GM06990 (cell line): Measurements from ENCODE around the gene CYP2W1.

Experiments used
- DNase-seq: peaks from one replicate; pipeline ENCODE4 v3.0.0-alpha.2; 2011; ENCODE audit not compliant: insufficient read length; ENCODE audit errors: extremely low read depth
- H3K27me3 ChIP-seq: replicated peaks from 2 replicates; pipeline ENCODE4 v1.6.0; 2011; ENCODE audit warnings: low read length; ENCODE audit not compliant: control insufficient read depth, insufficient read depth
- H3K36me3 ChIP-seq: 2 replicates; pipeline ENCODE4 v1.5.1; 2011; ENCODE audit warnings: low read length; ENCODE audit not compliant: control insufficient read depth, insufficient read depth
- H3K4me3 ChIP-seq: replicated peaks from 2 replicates; pipeline ENCODE4 v1.5.1; 2011; ENCODE audit warnings: low read depth, mild to moderate bottlenecking, control low read depth, low read length
- CTCF ChIP-seq: IDR thresholded peaks from 2 replicates; pipeline ENCODE4 v1.5.1; 2011; ENCODE audit warnings: low read length, control low read depth, mild to moderate bottlenecking, inconsistent platforms; ENCODE audit not compliant: insufficient read depth, poor library complexity, severe bottlenecking

CYP2W1 gene

GRCh38 chr7:985127-985416 is 2.1 kb downstream of the CYP2W1 start:
- Histone ChIP-seq H3K36me3 (no peaks in the 10 kb centered on the region), H3K27me3 (no peaks in the 10 kb centered on the region; the same call in 1 of the 2 replicates), H3K4me3 (no peak overlapping the region)
- DNase-seq: no peak
- TF ChIP-seq CTCF: no peak

DNA sequence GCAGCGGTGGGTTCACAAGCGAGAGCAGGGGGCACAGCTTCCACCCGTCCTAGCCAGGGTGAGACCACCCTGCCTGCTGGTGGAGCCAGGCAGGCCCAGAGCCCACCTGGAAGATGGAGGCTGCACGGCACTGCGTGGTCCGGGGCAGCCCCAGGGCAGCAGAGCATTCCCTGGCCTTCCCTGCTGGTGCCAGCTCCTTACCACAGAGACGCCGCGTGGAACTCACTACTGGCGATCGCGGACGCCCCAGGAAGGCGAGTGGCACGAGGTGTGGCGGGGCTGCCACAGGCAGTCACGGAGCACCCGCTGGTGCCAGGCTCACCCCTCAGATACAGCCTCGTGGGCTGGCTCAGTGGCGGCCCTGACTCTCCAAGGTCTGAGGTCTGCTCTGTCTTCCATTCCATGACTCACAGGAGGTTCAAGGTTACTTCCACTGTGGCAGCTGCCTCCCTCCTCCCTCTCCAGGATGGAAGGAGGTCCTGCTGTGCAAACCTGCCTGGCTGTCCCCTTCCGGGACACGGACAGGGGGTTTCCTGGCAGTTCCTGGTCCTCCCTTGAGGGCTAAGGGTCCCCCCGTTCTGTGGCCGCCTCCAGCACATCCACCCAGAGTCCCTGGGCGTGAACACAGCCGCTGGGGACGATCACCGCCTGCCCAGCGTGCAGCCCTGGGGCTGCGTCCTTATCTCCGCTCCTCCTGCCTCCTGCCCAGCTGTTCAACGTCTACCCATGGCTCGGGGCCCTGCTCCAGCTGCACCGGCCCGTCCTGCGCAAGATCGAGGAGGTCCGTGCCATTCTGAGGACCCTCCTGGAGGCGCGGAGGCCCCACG is 3.1 kb downstream of the CYP2W1 start:
- no peak for TF ChIP-seq CTCF
- H3K4me3 ChIP-seq: no peak overlapping the region
- no peaks in the 10 kb centered on the region; the same call in 1 of the 2 replicates for H3K27me3 ChIP-seq
- no peak for DNase-seq
- no peaks in the 10 kb centered on the region for H3K36me3 ChIP-seq

GRCh38 chr7:986766-987751 is 4.1 kb downstream of the CYP2W1 start:
- TF ChIP-seq CTCF: no peak
- no peaks in the 10 kb centered on the region; the same call in 1 of the 2 replicates for H3K27me3 ChIP-seq
- no peak for DNase-seq
- no peaks in the 10 kb centered on the region for H3K36me3 ChIP-seq
- no peak overlapping the region for H3K4me3 ChIP-seq

- no peak overlapping the region for H3K4me3 ChIP-seq
- H3K36me3 ChIP-seq: no peaks in the 10 kb centered on the region
- DNase-seq: no peak
- no peak for TF ChIP-seq CTCF
- no peaks in the 10 kb centered on the region; the same call in 1 of the 2 replicates for H3K27me3 ChIP-seq
Observed at GRCh38 chr7:987909-988308, 4.9 kb downstream of the CYP2W1 start.

- no peak for TF ChIP-seq CTCF
- no peaks in the 10 kb centered on the region for H3K36me3 ChIP-seq
- no peak for DNase-seq
- H3K27me3 ChIP-seq: no peaks in the 10 kb centered on the region; the same call in 1 of the 2 replicates
- no peak overlapping the region for H3K4me3 ChIP-seq
Observed at GRCh38 chr7:988426-988911, 5.5 kb downstream of the CYP2W1 start.
